Measurements from ENCODE around the gene TMED10.

DNA sequence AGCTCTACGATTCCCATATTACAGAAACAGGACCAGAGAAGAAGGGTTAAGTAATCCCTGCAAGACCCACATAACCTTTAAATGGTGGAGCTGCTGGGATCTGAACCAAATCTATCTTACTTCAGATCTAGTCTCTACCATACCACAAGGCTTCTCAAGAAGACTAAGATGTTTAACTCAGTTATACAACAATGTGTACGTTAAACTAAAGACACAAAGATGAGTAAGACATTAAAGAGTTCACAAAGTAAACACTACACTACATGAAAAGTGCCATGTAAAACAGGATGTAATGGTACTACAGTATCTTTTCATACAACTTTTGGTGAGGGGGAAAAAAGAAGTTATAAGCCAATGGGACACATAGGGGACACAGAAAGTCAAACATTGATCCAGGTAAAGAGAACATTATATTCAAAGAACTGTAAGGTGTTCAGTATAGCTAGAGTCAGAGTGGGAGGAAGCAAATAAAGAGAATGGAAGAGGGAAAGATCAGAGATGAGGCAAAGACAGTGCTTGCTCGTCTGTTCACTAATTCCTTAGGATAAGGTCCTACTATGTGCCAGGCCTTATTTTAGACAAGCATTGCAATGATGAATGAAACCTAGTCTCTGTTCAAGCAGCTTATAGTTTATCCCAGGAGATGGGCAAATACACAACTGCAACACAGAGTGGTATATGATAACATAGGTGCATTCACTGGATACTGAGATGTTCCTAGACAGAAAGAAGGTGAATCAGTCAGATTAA lies 7.7 kb downstream of the TMED10 start:
- TF ChIP-seq, protein P1, sequence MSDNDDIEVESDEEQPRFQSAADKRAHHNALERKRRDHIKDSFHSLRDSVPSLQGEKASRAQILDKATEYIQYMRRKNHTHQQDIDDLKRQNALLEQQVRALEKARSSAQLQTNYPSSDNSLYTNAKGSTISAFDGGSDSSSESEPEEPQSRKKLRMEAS (IDR thresholded peaks at IDR 0.05): no peak
- TF ChIP-seq, protein P2, sequence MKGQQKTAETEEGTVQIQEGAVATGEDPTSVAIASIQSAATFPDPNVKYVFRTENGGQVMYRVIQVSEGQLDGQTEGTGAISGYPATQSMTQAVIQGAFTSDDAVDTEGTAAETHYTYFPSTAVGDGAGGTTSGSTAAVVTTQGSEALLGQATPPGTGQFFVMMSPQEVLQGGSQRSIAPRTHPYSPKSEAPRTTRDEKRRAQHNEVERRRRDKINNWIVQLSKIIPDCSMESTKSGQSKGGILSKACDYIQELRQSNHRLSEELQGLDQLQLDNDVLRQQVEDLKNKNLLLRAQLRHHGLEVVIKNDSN (IDR thresholded peaks at IDR 0.05): no peak
